Brain microvascular endothelial cell (primary cell): ENCODE results near the gene ANKRD40.
A peak's percentile ranks its signal among the peaks of the same experiment; 100 is the strongest.

Experiments
- DNase-seq: peaks from one replicate; pipeline ENCODE4 v3.0.0-alpha.2; 2020
- H3K27ac ChIP-seq: fragments of 250-450 bp; sonication (Bioruptor Pico); 2 replicates; pipeline ENCODE4 v1.5.1; 2020; ENCODE audit warnings: mild to moderate bottlenecking, moderate library complexity
- H3K27me3 ChIP-seq: fragments of 250-450 bp; sonication (Bioruptor Pico); replicated peaks from 2 replicates; pipeline ENCODE4 v1.5.1; 2020; ENCODE audit warnings: mild to moderate bottlenecking
- H3K36me3 ChIP-seq: fragments of 250-450 bp; sonication (Bioruptor Pico); replicated peaks from 2 replicates; pipeline ENCODE4 v1.5.1; 2020; ENCODE audit warnings: mild to moderate bottlenecking
- H3K4me3 ChIP-seq: 2 replicates; pipeline ENCODE4 v1.5.1; 2011; ENCODE audit warnings: low read depth, mild to moderate bottlenecking, control low read depth, low read length, moderate library complexity
- CTCF ChIP-seq: IDR thresholded peaks from 2 replicates; pipeline ENCODE4 v1.5.1; 2011; ENCODE audit warnings: low read depth, mild to moderate bottlenecking, moderate library complexity, low read length, control low read depth, inconsistent platforms; ENCODE audit errors: missing control alignments
- in situ Hi-C: cut with HindIII; loops from 2 replicates; pipeline ENCODE4 v1.10.0; 2017; ENCODE audit warnings: low sequenced_read_pairs, low pct_ligation_motif_present

ANKRD40 gene

DNA sequence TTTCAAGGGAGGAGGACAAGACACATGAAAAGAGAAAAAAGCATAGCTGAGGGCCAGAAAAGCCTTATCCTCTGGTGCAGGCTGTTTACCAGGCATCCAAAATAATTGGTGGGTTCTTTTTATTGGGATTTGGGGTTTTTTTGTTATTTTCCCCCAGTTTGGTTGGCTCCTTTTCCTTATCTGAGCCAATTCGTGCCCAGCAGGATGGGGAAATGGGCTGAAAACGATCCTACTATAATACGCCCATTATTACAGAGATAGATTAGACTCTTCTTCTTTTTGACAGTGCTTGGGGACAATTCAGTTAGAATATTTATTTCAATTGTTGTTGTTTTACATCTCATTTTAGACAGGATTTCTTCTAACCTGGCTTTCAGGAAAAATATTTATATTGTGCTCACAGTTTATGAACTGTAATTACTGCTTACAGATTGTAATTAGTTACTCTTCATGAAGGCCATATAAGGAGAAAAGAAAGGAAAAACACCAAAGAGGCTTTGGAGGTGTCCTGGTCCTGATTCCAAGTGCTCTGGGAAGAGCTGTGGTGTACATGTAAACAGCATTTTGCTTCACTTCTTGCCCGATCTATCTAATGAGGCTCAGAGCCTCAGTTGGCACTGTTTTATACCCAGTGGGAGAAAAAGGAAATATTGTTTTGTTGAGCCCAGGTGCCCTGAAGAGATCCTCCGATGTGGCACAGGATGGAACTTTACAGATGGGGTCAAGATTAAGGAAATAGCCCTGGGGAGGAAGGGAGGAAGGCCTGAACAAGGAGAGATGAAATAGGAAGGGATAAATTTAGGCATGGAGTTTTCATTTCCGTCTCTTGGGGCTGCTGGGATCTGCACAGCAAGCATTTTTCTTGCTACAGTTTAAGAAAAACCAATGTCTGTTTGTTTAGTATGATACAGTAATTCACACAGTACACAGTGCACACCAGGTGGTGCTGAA, 611 bp upstream of the ANKRD40 start:
- DNase-seq: no peak
- Histone ChIP-seq H3K36me3 (peaks cover 3% of the 10 kb centered on the region), H3K27me3 (no peaks in the 10 kb centered on the region), H3K4me3 (peak overlapping the region; percentile 90), H3K27ac (peak overlapping the region; percentile 83)
- in situ Hi-C loops: no loop called here
- no peak for TF ChIP-seq CTCF

DNA sequence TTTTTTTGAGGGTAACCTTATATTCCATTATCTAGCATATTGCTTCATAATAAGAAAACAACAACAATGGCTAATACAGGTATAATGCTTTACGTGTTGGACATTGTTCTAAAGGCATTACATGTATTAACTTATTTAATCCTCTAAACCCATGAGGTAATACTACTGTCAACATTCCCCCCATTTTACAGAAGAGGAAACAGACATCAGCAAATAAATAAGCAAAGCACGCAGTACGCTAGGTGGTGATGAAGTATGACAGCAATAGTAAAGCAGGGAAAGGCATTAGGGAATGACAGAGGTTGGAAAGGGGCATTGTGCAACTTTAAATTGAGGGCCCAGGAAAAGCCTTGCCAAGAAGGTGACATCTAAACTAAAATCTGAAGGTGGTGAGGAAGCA, 4.6 kb downstream of the ANKRD40 start:
- no peak for TF ChIP-seq CTCF
- DNase-seq: no peak
- Histone ChIP-seq H3K4me3 (no peak overlapping the region), H3K27ac (no peak overlapping the region), H3K36me3 (peaks cover 18% of the 10 kb centered on the region), H3K27me3 (no peaks in the 10 kb centered on the region)
- in situ Hi-C loops: no loop called here

GRCh38 chr17:50699410-50699809, 8.3 kb downstream of the ANKRD40 start:
- no peak overlapping the region for H3K4me3 ChIP-seq
- H3K36me3 ChIP-seq: peaks cover 39% of the 10 kb centered on the region
- no peak overlapping the region for H3K27ac ChIP-seq
- DNase-seq: no peak
- TF ChIP-seq CTCF: no peak
- no peaks in the 10 kb centered on the region for H3K27me3 ChIP-seq
- in situ Hi-C loops: loop anchor here (25.0 kb wide), 1 partner anchor 137 kb away; the partner anchor contains the start of gene CACNA1G

- DNase-seq: no peak
- in situ Hi-C loops: loop anchor here (25.0 kb wide), 1 partner anchor 135 kb away; the partner anchor contains the start of gene CACNA1G
- Histone ChIP-seq H3K4me3 (no peak overlapping the region), H3K36me3 (peaks cover 39% of the 10 kb centered on the region), H3K27ac (no peak overlapping the region), H3K27me3 (no peaks in the 10 kb centered on the region)
- TF ChIP-seq CTCF: no peak
These were observed 9.9 kb downstream of the ANKRD40 start for GRCh38 chr17:50697663-50698272.

DNA sequence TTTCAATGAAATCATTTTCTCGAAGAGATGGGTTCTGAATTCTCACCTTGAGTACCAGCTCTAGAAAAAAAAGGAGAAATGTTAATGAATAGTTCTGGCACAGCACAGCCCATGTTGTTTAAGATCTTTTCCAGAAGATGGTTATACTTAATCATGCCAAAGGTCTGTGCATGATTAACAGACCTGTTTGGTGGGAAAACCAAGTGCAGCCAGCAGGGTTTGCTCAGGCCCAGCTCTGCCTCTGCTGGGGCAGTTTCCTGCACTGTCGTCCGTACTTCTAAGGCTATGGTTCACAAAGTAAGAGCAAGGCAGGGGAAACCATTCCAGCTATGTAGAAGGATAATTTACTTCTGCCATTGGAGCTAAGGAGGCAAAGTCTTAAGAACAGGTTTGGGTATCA, 10.7 kb downstream of the ANKRD40 start:
- no peaks in the 10 kb centered on the region for H3K27me3 ChIP-seq
- in situ Hi-C loops: loop anchor here (25.0 kb wide), 1 partner anchor 135 kb away; the partner anchor contains the start of gene CACNA1G
- TF ChIP-seq CTCF: no peak
- H3K4me3 ChIP-seq: no peak overlapping the region
- peaks cover 39% of the 10 kb centered on the region for H3K36me3 ChIP-seq
- DNase-seq: no peak
- H3K27ac ChIP-seq: no peak overlapping the region
